ENCODE measurements around the gene ZNF664. TPM values are rescaled to one million over a fixed set of nuclear protein-coding genes. Genes with fewer than 3 reads are reported as not detected.
A peak's percentile ranks its signal among the peaks of the same experiment; 100 is the strongest.

The ZNF664 gene
- total RNA-seq, 2 donors from 2014 or later, result 124 TPM

GRCh38 chr12:123979566-123979965 lies 6.6 kb downstream of the ZNF664 start:
- DNase-seq, result no peak
- Histone ChIP-seq H3K27me3 (no peaks in the 10 kb centered on the region), H3K36me3 (no peaks in the 10 kb centered on the region), H3K9me3 (no peaks in the 10 kb centered on the region), H3K27ac (no peak overlapping the region), H3K9ac (ENCODE audit: low read depth in 2 of 2, low read length in 2 of 2) (no peak overlapping the region), H3K4me1 (no peaks in the 10 kb centered on the region), H3K4me3 (no peak overlapping the region)
- intact Hi-C loops (cut with DNase I), result no loop called here
- no peak for TF ChIP-seq CTCF (IDR thresholded peaks at IDR 0.05)

- Histone ChIP-seq H3K36me3 (no peaks in the 10 kb centered on the region), H3K9ac (ENCODE audit: low read depth in 2 of 2, low read length in 2 of 2) (no peak overlapping the region), H3K27me3 (no peaks in the 10 kb centered on the region), H3K4me1 (no peaks in the 10 kb centered on the region), H3K4me3 (no peak overlapping the region), H3K9me3 (no peaks in the 10 kb centered on the region), H3K27ac (no peak overlapping the region)
- DNase-seq, result no peak
- no peak for TF ChIP-seq CTCF (IDR thresholded peaks at IDR 0.05)
- intact Hi-C loops (cut with DNase I), result no loop called here
Measured at GRCh38 chr12:123982269-123982668, 9.3 kb downstream of the ZNF664 start.

- Histone ChIP-seq H3K27me3 (no peaks in the 10 kb centered on the region), H3K36me3 (no peaks in the 10 kb centered on the region), H3K27ac (no peak overlapping the region), H3K9me3 (no peaks in the 10 kb centered on the region), H3K4me3 (no peak overlapping the region), H3K9ac (ENCODE audit: low read depth in 2 of 2, low read length in 2 of 2) (no peak overlapping the region), H3K4me1 (no peaks in the 10 kb centered on the region)
- intact Hi-C loops (cut with DNase I), result loop anchor here (2.0 kb wide), 1 partner anchor 79 kb away; no protein-coding TSS in a partner anchor
- peak; percentile 47 for DNase-seq
- peak; percentile 38 for TF ChIP-seq CTCF (IDR thresholded peaks at IDR 0.05)
Measured at GRCh38 chr12:123983822-123984485, 10.9 kb downstream of the ZNF664 start.

GRCh38 chr12:123984903-123985302 lies 11.9 kb downstream of the ZNF664 start:
- no peak for TF ChIP-seq CTCF (IDR thresholded peaks at IDR 0.05)

GRCh38 chr12:123986374-123986965 lies 13.5 kb downstream of the ZNF664 start:
- Histone ChIP-seq H3K4me1 (no peaks in the 10 kb centered on the region), H3K27me3 (no peaks in the 10 kb centered on the region), H3K9me3 (no peaks in the 10 kb centered on the region), H3K9ac (ENCODE audit: low read depth in 2 of 2, low read length in 2 of 2) (no peak overlapping the region), H3K27ac (no peak overlapping the region), H3K36me3 (no peaks in the 10 kb centered on the region), H3K4me3 (no peak overlapping the region)
- no peak for DNase-seq
- intact Hi-C loops (cut with DNase I), result no loop called here
- no peak for TF ChIP-seq CTCF (IDR thresholded peaks at IDR 0.05)

More at GRCh38 chr12:123984903-123985302, 11.9 kb downstream of the ZNF664 start:
- Histone ChIP-seq H3K4me3 (no peak overlapping the region), H3K27ac (no peak overlapping the region), H3K36me3 (no peaks in the 10 kb centered on the region), H3K27me3 (no peaks in the 10 kb centered on the region), H3K9me3 (no peaks in the 10 kb centered on the region), H3K9ac (ENCODE audit: low read depth in 2 of 2, low read length in 2 of 2) (no peak overlapping the region), H3K4me1 (no peaks in the 10 kb centered on the region)
- no peak for DNase-seq
- intact Hi-C loops (cut with DNase I), result loop anchor here (2.0 kb wide), 1 partner anchor 80 kb away; no protein-coding TSS in a partner anchor
